GM19395 (cell line): Measurements from ENCODE around the gene ZNF580.

Experiments
- ATAC-seq: cut with Tn5 transposase; IDR thresholded peaks from one replicate; pipeline ENCODE4 v1.9.1; 2021; ENCODE audit warnings: mild to moderate bottlenecking, moderate library complexity; ENCODE audit not compliant: unreplicated experiment

The ZNF580 gene

DNA sequence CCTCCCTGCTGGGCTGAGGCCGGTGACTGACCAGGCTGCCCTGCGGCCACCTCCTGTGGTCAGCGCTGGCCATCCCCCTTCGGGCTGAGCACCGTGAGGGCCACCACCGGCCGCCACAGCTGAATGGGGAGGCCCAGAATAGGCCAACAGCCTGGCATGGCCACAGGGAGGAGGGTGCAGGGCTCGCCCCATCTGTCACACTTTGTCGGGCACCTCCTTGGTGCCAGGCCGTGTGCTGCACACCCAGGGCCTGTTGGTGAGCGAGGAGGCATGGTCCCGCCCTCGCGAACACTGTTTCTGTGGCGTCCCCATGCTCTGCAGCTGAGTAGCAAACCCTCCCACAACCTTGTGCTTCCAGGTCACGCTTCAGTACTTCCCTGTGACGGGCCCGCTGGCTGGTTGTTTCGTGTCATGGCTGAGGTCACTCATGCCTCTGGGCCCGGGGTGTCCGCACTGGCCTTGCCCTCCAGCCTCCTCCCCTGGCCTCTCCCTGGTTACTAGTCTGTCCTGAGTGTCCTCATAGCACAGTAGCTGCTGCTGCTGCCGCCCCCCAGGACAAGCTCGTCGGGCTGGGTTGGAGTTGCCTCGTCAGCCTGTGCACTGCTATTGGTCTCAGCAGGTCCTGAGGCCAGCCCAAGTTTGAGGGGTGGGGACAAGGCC, 49.4 kb downstream of the ZNF580 start:
- ATAC-seq: no peak

DNA sequence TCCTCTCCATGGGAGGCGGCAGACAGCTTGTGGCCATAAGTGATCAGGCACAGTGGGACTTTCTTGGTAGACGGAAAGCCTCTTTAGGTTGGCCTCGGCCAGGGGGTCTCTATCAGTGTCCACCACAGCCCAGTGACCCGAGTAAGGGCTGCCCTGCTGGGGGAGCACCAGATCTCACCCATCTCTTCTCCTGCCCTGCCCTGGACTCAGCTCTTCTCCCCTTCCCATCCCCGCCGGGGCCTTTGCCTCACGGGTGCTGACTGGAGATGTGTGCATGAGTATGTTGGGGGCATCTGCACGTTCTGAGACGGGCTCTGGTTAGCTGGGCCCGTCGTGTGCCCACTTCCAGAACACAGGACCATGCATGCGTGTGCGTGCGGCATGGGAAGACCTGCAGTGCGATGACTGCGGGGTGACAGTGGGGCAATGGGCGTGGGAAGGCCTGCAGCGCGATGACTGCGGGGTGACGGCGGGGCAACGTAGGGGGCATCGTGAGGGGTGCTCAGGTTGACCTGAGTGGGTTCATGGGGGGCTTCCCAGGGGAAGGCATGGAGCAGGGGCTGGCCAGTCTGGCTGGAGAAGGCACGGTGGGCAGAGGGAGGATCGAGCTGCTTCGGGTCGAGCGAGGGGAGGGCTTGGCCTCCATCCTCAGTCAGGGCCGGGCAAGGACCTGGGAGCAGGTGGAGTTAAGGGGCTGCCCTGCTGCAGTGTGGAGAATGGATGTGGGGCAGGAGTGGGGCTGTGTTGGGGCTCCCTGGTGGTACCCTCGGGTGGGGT, 50.2 kb downstream of the ZNF580 start:
- ATAC-seq: no peak

DNA sequence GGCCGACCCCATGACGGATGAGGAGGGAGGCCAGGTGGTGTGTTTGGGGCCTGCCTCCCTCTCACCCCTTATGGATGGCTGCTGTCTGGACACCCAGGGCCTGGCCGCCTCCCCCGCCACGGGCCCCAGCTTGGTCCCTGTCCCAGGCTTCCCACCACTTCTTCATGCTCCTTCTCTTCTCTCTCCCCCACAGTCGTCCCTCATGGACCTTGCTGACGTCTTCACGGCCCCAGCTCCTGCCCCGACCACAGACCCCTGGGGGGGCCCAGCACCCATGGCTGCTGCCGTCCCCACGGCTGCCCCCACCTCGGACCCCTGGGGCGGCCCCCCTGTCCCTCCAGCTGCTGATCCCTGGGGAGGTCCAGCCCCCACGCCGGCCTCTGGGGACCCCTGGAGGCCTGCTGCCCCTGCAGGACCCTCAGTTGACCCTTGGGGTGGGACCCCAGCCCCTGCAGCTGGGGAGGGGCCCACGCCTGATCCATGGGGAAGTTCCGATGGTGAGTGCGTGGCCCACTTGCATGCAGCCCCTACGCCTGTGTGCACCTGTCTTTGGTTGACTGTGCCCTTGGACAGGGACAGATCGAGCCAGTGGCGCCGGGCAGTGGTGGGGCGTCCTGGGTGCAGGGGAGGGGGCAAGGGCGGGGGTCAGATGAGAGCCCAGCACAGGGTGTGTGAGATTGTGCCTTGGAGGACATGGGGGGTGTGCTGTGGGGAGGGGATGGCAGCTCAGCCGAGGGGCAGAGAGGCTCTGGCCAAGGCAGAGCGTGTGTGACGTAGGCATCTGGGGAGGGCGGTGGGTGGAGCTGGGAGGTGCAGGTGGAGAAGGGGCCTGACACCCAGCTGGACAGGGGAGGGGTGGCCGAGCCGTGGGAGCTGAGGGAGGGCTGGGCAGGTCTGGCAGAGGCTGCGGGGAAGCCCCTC, 51.0 kb downstream of the ZNF580 start:
- no peak for ATAC-seq

DNA sequence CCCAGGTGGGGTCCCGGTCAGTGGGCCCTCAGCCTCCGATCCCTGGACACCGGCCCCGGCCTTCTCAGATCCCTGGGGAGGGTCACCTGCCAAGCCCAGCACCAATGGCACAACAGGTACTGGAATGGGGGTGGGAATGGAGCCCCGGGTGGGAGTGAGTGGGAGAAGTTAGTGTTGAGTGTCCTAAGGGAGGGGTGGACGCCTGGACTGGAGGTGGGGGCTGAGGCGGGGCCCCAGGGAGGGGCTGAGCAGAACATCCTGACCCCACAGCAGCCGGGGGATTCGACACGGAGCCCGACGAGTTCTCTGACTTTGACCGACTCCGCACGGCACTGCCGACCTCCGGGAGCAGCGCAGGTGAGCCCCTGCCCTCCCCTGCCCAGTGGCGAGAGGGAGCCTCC, 51.9 kb downstream of the ZNF580 start:
- no peak for ATAC-seq
